IPS-15b (cell line): ENCODE measurements around the gene LAYN.

Source experiments
- H3K27me3 ChIP-seq: one replicate; pipeline ENCODE4 v1.6.1; 2013; ENCODE audit warnings: low read length; ENCODE audit not compliant: control insufficient read depth, insufficient read depth
- H3K36me3 ChIP-seq: one replicate; pipeline ENCODE4 v1.6.1; 2013; ENCODE audit warnings: low read length; ENCODE audit not compliant: control insufficient read depth, insufficient read depth
- H3K4me1 ChIP-seq: one replicate; pipeline ENCODE4 v1.6.1; 2013; ENCODE audit warnings: mild to moderate bottlenecking, low read length; ENCODE audit not compliant: control insufficient read depth, insufficient read depth
- H3K4me3 ChIP-seq: one replicate; pipeline ENCODE4 v1.5.1; 2013; ENCODE audit warnings: low read depth, low read length
- H3K9ac ChIP-seq: one replicate; pipeline ENCODE4 v1.6.1; 2013; ENCODE audit warnings: low read depth, mild to moderate bottlenecking, low read length
- H3K9me3 ChIP-seq: one replicate; pipeline ENCODE4 v1.6.1; 2013; ENCODE audit warnings: mild to moderate bottlenecking, low read length; ENCODE audit not compliant: control insufficient read depth, insufficient read depth

The LAYN gene

DNA sequence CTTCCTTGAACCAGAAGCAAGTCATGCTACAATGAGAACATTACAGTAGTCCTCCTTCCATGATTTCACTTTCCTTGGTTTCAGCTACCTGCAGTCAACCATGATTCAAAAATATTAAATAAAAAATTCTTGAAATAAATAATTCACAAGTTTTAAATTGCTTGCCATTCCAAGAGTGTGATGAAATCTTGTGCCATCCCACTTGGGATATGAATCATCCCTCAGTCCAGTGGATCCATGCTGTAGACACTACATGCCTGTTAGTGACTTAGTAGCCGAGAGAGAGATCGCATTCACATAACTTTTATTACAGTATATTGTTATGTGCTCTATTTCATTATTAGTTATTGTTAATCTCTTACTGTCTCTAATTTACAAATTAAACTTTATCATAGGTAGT is 20.0 kb upstream of the LAYN start:
- H3K9me3 ChIP-seq, result no peaks in the 10 kb centered on the region
- H3K27me3 ChIP-seq, result peaks cover 3% of the 10 kb centered on the region
- H3K36me3 ChIP-seq, result no peaks in the 10 kb centered on the region
- no peak overlapping the region for H3K9ac ChIP-seq
- H3K4me3 ChIP-seq, result no peak overlapping the region
- H3K4me1 ChIP-seq, result no peaks in the 10 kb centered on the region

DNA sequence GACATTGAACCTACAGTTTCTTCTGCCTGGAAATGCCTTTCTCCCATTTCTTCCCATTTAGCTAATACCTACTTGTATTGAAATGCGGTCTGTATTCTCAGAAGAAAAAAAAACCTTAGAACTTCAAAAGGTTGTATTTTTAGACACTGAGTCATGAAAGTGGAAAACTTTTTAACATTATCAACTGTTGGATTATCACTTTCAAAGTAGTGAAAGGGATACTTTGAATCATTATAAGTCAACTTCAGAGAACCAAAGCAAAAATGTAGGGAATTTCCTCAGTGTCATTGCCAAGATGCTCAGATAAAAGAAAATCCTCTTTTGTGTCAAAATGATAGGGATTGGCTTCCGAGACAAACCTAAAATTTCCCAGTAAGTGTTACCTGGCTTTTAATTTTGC is 19.4 kb upstream of the LAYN start:
- Histone ChIP-seq H3K4me1 (no peaks in the 10 kb centered on the region), H3K9me3 (no peaks in the 10 kb centered on the region), H3K27me3 (no peaks in the 10 kb centered on the region), H3K4me3 (no peak overlapping the region), H3K36me3 (no peaks in the 10 kb centered on the region), H3K9ac (no peak overlapping the region)

DNA sequence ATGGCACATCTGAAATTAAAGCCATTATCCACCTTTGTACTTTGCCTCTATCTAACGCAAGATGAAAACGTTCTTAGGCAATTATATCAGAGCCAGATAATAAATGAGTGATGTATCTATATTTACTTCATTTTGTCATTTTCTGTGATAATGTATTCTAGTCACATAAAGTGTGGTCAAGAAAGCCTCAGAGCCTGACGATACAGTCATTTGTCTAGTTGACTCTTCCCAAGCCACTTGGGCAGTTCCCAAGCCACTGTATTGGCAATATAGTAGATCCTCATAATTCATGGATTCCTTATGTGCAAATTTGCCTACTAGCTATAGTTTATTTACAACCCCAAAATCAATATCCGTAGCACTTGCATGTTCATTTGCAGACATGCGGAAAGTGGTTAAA is 18.1 kb upstream of the LAYN start:
- Histone ChIP-seq H3K36me3 (no peaks in the 10 kb centered on the region), H3K9ac (no peak overlapping the region), H3K4me1 (no peaks in the 10 kb centered on the region), H3K4me3 (no peak overlapping the region), H3K27me3 (no peaks in the 10 kb centered on the region), H3K9me3 (no peaks in the 10 kb centered on the region)

DNA sequence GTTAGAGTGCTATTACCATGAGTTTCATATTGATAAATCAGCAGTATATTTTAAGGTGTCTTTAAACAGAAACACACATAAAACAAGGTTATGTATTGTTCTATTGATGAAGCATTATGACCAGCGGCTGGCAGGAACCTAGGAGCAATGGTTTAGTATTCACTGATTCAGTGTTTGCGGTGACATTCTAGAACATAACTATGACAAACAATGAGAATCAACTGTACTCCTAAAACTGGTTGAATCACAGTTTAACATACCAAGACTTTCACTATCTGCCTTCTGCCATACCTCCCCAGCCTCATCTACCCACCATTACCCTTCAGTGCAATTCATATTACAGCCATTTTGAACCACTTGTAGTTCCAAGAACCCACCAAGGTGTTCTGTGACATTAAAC is 17.2 kb upstream of the LAYN start:
- Histone ChIP-seq H3K4me1 (no peaks in the 10 kb centered on the region), H3K4me3 (no peak overlapping the region), H3K36me3 (no peaks in the 10 kb centered on the region), H3K27me3 (no peaks in the 10 kb centered on the region), H3K9ac (no peak overlapping the region), H3K9me3 (no peaks in the 10 kb centered on the region)

DNA sequence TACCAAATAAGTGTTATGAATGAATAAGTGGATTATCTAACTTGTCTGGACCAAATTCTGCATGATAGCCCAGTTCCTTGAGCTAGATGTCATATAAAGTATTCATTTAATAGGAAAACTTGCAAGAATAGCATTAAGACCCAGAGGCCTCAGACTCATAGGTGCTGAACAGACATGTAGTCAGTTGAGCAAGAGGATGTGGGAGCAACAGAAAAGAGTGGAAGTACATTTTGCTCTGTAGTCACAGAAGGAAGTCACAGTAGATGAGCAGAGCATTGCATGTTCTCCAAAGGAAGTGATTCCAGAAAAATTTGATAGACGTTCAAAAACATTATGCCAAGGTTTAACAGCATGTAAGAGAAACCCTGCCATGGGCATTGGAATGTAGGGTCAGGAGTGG is 16.5 kb upstream of the LAYN start:
- H3K27me3 ChIP-seq, result no peaks in the 10 kb centered on the region
- H3K9me3 ChIP-seq, result no peaks in the 10 kb centered on the region
- H3K36me3 ChIP-seq, result no peaks in the 10 kb centered on the region
- no peak overlapping the region for H3K9ac ChIP-seq
- no peaks in the 10 kb centered on the region for H3K4me1 ChIP-seq
- H3K4me3 ChIP-seq, result no peak overlapping the region

DNA sequence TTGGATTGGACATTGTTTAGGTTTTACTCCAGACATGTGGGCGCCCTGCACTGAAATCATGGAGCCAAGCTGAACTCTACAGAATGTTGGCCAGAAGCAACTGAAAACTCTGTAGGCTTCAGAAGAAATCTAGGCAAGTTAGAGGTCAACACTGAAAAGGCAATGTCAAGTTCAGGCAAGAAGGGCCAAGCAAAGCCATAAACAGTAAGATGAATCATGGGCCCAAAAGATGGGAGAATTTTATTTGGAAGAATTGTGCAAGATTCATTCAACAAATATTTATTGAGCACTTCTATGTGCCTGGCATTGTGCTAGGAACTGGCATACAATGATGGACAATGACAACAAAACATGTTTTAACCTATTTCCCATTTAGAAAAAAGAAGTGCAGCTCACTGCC is 15.1 kb upstream of the LAYN start:
- Histone ChIP-seq H3K4me3 (no peak overlapping the region), H3K27me3 (no peaks in the 10 kb centered on the region), H3K9me3 (no peaks in the 10 kb centered on the region), H3K9ac (no peak overlapping the region), H3K36me3 (no peaks in the 10 kb centered on the region), H3K4me1 (no peaks in the 10 kb centered on the region)

DNA sequence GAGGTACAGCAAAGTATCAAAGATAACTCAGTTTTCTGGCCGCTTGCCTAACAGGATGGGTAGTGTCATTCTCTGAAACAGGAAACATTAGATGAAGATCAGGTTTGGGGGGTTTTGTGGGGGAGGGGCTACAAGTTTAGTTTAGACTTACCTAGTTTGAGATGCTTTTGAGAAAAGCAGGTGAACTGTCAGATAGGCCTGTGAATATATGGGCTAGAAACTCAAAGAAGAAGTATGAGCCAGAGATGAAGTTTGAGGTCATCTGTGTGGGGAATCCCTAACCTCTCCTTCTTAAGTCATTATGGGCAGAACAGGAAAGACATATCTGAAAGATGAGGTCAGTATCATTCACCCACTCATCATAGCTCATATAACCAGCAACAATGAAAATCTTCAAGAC is 14.0 kb upstream of the LAYN start:
- Histone ChIP-seq H3K36me3 (no peaks in the 10 kb centered on the region), H3K27me3 (no peaks in the 10 kb centered on the region), H3K9ac (no peak overlapping the region), H3K9me3 (no peaks in the 10 kb centered on the region), H3K4me1 (no peaks in the 10 kb centered on the region), H3K4me3 (no peak overlapping the region)

- Histone ChIP-seq H3K9ac (no peak overlapping the region), H3K4me3 (no peak overlapping the region), H3K36me3 (no peaks in the 10 kb centered on the region), H3K4me1 (peaks cover under 1% of the 10 kb centered on the region), H3K27me3 (no peaks in the 10 kb centered on the region), H3K9me3 (no peaks in the 10 kb centered on the region)
Measured at GRCh38 chr11:111527279-111527678, 13.2 kb upstream of the LAYN start.

DNA sequence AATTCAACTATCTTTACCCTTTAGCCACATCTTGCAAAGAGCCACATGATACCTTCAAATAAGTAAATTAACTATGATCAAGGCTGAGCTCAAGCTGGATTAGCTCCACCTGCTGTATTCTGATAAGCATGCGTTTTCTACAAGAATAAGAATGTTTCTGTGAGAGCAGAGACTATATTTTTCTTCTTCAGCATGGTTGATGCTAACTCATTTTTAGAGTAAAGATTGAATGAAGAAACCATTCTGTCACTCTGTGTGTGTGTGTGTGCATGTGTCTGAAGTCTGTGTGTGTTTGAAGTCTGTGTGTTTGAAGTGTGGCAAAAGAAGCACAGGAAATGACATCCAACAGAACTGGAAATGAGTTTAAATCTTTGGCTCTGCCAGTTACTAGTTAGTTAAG is 12.0 kb upstream of the LAYN start:
- Histone ChIP-seq H3K4me1 (peaks cover 3% of the 10 kb centered on the region), H3K9me3 (no peaks in the 10 kb centered on the region)

GRCh38 chr11:111530091-111530490 is 10.4 kb upstream of the LAYN start:
- Histone ChIP-seq H3K36me3 (no peaks in the 10 kb centered on the region), H3K27me3 (no peaks in the 10 kb centered on the region), H3K4me3 (no peak overlapping the region), H3K4me1 (peaks cover 3% of the 10 kb centered on the region), H3K9me3 (no peaks in the 10 kb centered on the region), H3K9ac (no peak overlapping the region)

More for the DNA sequence above, 12.0 kb upstream of the LAYN start:
- Histone ChIP-seq H3K27me3 (no peaks in the 10 kb centered on the region), H3K36me3 (no peaks in the 10 kb centered on the region), H3K9ac (no peak overlapping the region), H3K4me3 (no peak overlapping the region)

DNA sequence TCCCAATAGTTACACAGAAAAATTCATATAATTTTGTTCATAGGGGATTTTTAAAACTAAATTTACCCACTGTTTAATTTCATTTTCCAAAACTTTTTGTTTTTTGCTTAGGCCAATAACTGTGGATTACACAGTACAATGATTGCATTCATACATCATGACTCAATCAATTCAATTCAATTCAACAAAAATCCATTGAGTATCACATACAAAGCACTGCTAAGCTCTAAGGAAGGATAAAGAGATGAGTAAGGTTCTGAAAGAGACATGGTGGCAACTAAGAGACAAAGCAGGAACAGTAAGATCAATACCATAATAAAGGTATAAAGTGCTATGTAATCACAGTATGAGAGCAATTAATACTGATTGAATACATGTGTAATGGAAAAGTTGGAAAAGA is 9.4 kb upstream of the LAYN start:
- no peaks in the 10 kb centered on the region for H3K27me3 ChIP-seq
- no peaks in the 10 kb centered on the region for H3K36me3 ChIP-seq
- no peaks in the 10 kb centered on the region for H3K9me3 ChIP-seq
- H3K4me1 ChIP-seq, result peaks cover 3% of the 10 kb centered on the region
- no peak overlapping the region for H3K9ac ChIP-seq
- H3K4me3 ChIP-seq, result no peak overlapping the region

GRCh38 chr11:111531687-111532364 is 8.7 kb upstream of the LAYN start:
- no peaks in the 10 kb centered on the region for H3K9me3 ChIP-seq
- peaks cover 3% of the 10 kb centered on the region for H3K4me1 ChIP-seq
- H3K36me3 ChIP-seq, result no peaks in the 10 kb centered on the region
- H3K4me3 ChIP-seq, result no peak overlapping the region
- H3K9ac ChIP-seq, result no peak overlapping the region
- H3K27me3 ChIP-seq, result no peaks in the 10 kb centered on the region
